Left lobe of liver (tissue), 2 donors: Measurements from ENCODE around the gene KCNQ1. TPM values are rescaled to one million over a fixed set of nuclear protein-coding genes. Genes with fewer than 3 reads are reported as not detected.

Experiments used
- ATAC-seq: fragments of 200-7000 bp; cut with Tn5 transposase; one replicate; pipeline ENCODE4 v1.9.1; 2020; ENCODE audit warnings: mild to moderate bottlenecking, moderate library complexity
- DNase-seq: peaks from one replicate; pipeline ENCODE4 v3.0.0-alpha.2; 2020; ENCODE audit warnings: low spot score
- total RNA-seq: library from RNA; stranded (reverse); gene quantifications from one replicate; pipeline ENCODE4 v1.2.1, GENCODE V29; 2021
- donor health status: DM: no; HTN: no; CAD: no; lungs with moderate emphysema.
- donor health status: DM: no; HTN: yes; CAD: no.

Gene KCNQ1
- total RNA-seq, 1 donor from 2014 or later: 2.1 TPM

DNA sequence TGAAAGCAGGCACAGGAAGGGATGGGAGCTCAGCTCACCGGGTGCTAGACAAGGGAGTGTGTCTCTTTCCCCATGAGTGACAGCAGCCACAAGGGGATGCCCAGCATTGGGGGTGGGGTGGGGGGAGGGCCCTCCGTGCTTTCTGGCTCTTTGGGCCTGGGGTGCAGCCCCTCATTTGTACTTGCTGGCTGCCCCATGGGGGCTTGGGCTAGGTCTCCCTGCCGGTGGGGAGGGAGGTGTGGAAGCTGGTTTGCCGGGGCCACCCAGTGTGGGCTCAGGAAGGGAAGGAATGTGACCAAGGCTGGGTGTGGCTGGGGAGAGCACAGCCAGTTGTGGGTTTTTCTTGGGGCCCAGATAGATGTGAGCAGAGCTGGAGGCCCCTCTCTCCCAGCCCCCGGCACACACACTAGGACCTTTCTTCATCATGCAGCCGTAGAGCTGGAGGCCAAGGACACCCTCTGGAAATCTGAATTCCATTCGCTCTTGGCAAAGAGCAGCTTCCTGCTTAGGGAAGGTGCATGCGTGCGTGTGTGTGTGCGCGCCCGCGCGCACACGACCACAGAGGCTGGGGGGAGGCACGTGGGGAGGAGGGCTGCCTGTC lies 229.2 kb downstream of the KCNQ1 start:
- no peak for ATAC-seq
- DNase-seq: no peak

DNA sequence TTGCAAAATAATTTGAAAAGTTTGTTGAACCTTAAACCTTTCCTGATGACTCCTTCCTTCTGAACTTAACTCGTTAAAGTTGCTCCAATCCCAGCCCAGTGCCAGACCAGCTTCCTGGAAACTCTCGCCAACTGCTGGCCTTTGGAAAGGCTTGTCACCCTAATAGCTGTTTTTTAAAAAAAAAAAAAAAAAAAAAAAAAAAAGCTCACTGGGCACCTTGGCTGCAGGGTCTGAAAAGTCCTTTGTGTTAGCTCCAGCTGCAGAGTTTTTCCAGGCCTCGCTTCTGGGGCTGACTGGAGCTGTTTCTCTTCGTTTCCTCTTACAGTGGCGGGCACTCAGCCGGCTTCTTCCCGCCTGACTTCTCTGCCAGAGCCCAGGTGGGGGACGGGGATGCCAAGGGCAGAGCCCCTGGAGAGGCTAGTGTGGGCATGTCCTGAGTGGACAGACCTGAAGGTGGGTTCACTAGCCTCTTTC lies 229.9 kb downstream of the KCNQ1 start:
- ATAC-seq (no peak), DNase-seq (no peak)

DNA sequence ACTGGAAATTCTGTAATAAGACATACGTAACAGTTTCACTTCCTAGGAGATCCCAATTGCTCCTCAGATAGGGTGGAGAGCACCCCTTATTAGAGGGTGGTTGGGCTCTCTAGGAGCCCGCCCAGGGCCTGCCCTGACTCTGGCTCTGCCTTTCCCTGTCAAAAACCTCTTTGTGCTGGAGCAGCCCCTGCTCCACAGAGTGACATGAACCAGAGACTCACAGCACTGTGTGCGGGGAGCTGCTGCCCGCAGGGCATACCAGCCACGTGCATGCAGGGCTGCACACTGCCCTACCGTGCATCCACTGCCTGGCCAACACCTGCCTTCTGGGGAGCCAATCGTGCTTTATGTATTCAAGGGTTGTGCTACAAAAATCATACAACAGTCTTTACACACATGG lies 230.7 kb downstream of the KCNQ1 start:
- DNase-seq (no peak), ATAC-seq (no peak)

DNA sequence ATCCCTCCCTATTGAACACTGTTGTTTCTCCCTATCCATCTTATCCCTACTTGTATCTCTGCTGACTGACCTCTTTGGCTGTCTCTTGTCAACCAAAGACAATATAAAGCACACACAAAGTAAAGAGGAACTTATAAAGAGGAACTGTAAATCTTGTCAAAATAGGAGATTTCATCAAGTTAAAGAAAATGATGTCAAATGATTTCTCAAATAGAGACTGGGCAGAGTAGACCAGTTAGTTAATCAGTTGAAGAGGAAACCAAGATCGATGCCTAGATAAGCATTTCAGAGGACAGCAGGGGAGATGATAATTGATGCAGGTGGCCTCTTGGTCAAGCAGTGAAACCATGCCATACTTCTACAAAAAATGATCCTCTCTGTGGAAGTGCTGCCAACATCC lies 232.3 kb downstream of the KCNQ1 start:
- no peak for DNase-seq
- ATAC-seq: no peak

DNA sequence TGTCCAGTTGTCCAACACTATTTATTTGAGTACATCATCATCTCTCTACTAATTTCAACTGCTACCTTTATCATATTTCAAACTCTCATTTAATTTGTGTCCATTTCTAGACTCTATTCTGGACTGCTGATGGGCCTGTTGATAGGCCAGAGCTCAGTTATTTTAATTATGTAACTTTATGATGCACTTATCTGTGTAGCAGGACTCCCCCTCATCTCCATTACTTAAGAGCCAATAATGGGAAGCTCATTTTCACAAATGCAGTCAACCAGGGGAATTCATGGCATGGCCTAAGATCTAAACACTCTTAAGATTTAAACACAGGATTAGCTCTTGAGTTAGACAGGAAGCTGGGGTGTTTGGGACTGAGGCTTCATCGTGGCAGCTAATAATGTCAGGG lies 233.6 kb downstream of the KCNQ1 start:
- DNase-seq: no peak
- no peak for ATAC-seq

DNA sequence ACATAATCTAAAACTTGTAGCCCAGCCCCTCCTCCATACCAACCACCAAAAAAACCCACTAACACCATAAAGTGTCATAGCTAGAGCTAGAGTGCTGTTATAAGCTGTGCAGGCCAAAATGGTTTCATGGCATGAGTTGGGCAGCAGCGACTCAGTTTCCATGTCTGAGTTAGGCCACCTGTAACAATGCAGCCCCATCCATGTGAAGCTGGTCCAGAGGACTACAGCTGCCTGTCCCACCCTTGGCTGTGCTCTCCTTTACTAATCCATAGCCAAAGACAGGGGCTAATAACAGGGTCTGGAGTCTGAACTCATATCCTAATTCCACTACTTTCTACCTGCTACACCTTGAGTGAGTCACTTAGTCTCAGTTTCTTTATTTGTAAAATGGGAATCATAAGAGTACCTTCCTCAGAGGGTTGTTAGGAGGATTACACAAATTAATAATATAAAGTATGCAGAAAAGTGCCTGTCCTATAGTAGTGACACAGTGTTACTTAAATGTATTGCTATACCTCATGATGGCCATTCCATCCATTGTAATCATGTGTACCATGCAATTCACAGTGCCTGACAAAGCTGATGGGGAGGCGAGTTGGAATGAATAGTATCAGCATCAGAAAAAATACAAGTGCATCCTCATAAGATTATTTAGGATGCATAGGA lies 234.3 kb downstream of the KCNQ1 start:
- no peak for ATAC-seq
- DNase-seq: no peak

DNA sequence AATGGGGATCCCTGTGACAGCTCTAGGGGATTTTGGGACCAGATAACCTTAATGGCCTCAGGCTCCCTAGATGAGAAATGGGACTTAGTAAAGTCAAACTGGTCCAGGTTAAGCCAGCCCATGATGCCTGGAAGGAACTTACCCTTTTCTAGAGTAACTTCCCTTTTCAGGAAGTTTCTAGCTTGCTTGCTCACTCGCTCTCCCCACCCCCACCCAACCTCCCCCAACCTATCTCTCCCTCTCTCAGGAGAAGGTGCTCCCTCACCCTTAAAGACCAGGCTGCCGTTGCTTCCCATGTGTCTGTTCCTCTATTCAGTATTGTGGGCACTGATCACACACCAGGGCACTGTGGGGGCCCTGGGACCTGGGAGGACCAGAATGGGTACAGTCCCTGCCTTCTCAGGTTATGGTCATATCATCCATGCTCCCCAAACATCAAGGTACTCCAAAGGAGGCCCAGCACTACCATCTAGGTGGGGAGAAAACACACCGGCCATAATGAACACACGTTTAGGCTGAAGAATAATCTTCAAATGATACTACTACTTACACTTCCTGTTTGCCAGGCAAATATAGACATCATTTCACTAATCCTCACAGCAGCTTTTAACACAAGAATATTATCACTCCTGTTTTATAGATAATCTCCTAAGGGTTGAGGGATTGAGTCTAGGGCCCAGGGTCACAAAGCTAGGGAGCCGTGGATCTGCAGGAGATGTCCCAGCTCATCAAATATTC lies 236.8 kb downstream of the KCNQ1 start:
- DNase-seq (peak; percentile 29), ATAC-seq (no peak)

DNA sequence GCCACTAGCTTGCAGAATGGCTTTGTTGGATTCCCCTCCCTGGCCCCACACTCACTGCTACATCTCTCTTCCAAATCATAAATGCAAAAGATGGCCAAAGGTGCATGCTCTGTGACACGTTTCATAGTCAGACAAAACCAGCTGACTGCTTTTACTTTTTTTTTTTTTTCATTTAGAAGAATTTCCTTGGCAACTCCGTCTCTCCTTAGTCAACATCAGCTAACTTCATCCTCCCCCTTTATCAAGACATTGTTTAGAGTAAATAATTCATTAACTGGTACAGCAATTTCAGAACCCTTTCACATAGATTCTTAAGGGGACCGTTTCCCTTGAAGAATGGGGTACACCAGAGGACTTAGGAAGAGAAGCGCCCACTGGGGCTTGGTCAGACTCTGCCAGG lies 239.0 kb downstream of the KCNQ1 start:
- DNase-seq (no peak), ATAC-seq (no peak)

DNA sequence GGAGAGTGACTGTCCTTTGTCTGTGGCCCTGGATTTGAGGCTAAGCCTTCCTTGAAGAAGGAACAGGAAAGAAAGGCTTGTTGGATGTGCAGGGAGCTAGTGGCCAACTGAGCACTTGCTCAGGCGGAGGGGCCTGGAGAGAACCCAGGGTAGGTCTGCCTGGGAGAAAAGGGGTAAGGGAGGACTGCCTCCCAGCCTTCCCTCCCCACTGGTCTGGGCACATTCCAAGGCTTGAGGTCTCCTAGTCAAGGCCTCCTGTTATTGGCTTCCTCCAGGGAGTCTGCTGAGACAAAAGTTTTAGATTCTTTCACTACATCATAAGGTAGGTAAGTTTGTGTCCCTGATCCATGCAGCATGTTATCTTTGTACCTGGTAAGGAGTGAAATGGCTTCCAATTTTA lies 239.8 kb downstream of the KCNQ1 start:
- no peak for DNase-seq
- no peak for ATAC-seq

DNA sequence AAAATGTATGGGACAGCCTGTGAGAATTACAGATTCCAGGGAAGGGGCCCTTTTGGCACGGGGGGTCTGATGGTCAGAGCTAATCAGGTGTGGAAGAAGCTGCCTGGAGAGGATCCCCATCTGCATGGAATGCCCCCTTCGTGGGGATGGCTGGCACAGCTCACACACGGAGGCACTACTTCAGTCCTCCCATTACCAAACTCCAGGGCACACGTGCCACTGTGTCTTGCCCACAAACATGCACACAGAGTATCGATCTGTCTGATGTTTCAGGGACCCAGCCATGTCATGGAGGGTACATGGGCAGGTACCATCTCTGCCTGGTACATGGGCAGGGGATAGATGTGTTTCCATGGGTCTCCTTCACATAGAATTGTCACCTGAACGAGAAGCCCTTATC lies 240.2 kb downstream of the KCNQ1 start:
- ATAC-seq (no peak), DNase-seq (no peak)

DNA sequence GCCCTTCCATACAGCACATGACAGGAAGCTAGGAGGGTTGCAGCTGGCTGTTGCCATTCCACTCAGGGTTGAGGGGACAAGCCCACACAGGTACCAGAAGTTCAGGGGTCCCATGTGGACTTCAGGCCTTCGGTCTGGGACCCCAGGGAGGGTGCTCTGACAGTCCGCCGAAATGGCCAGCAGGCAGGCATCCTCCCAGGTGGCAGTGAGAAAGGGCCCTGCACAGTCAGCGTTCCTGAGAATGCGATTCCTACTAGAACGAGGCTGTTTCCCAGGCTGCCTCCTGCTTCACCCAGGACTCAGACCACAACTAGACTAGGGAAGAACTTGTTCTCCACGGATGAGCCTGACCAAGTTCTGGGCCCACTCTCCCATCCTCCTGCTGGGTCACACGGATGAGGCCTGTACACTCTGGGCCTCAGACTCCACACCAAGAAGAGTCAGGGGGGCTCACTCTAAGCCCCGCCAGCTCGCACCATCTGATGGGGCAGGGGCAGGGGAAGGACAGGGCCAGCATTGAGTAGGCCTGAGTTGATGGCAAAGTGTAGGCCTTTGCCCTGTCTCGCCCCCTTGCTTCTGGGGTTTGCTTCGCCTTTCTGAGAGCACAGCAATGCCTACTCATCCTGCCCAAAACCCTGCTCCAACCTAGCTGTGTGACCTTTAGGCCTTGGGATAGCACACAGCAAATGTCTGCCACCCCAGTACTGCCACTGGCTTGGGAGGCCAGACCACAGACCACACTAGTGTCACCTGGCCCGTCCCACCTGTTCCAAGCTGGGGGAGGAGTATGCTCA lies 241.0 kb downstream of the KCNQ1 start:
- ATAC-seq (no peak), DNase-seq (no peak)

DNA sequence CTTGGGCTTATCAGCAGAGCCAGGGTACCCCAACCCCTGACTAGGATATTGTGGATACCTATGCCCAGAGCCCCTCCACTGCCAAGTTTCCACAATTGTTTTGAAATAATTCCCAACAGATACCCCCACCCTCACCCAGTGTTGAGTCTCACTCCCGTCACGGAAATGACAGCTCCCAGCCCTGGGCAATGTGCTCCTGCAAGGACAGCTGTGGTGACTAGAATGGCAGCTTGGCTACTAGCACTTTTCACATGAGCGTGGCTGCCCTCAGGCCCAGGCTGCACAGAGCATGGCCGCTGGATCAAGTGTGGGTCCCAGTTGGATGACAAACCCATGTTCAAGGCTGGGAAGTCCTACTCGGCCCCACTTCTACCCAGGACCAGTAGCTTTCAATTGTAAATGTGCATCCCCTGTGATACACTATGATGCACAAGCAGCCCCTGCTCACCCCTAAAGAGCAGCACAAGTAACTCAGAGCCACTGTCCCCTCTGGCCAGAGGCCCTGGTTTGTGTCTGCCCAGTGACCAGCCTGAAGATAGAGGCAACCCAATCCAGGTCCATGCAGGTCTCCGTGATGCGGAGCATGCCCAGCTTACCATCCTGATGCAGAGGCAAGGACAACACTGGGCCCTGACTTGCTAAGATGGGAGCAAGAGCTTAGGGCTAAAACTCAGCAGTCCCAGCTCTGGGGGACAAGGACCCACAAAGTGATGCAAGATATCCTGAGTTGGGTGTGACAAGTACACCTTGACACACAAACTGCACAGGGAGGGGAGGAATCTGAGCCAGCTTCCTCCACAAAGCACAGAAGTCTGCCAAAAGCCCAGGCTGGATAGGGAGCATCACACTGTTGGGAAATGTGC lies 241.8 kb downstream of the KCNQ1 start:
- DNase-seq (no peak), ATAC-seq (no peak)

DNA sequence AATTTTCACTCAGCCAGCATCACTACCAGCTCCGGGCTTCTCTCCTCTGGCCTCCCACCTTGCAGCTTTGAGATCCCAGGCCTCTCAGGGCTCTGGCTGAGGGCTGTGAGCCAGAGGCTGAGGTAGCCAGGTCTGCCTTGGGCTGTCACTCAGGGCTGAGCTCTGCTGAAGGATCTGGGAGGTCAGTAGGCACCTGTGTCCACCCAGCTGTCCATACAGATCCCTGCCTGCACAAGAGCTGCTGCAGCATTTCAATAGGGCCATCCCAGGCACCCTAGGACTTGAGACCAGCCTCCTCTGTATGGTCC lies 242.4 kb downstream of the KCNQ1 start:
- DNase-seq (no peak), ATAC-seq (no peak)

DNA sequence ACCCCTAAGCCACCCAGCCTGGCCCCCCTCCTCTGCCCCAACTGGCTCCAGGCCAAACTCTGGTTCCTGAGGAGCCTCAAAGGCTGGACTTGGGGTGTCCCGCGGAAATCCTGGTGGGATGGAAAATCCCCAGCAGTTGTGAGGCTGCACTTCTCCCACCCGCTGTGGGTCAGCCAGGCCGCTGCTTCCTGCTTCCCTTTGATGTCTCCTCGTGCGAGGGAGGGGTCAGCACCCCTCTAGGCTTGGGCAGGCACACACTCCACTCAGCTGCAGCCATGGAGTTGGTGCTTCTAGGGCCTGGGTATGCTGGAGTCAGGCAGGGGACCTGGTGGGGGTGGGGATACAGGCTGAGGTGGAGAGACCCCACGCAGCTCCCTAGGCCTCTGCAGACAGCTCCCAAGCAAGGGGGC lies 243.0 kb downstream of the KCNQ1 start:
- ATAC-seq: no peak
- no peak for DNase-seq

DNA sequence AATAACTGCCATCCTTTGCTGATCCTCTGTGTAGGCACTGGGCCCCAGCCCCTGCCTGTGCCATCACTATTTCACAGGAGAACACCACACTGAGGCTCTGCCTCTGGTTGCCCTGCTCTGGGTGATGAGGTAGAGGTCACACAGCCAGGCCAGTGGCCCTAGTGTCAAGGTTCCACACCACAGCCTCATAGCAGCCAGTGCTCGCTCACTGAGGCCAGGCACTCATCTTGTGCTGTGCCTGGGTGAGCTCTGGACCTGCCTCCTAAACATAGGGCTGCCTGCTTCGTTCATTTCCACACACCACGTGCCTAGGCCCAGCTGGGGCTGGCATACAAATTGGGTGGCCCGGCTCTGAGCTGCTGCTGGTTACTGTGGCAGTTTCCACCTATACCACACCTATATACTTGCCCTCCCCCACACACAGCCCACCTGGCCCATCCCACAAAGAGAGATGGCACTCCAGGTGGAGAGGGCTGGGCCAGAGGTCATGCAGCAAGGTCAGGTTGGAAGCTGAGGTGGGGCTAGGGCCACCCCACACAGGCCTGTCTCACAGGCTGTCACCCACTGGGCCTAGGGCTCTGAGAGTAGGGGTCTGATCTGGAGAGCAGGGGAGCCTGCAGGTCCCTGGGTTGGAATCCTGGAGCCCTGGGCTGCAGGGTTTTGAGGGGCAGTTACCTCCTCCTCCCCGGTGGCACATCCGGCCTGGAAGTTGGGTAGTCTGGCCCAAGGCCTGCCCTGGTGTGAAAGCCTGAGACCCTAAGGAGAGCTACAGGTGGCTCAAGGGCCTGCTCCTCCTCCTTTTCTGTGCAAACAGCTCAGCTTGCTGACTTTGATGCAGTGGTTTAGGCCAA lies 243.8 kb downstream of the KCNQ1 start:
- DNase-seq: no peak
- no peak for ATAC-seq

DNA sequence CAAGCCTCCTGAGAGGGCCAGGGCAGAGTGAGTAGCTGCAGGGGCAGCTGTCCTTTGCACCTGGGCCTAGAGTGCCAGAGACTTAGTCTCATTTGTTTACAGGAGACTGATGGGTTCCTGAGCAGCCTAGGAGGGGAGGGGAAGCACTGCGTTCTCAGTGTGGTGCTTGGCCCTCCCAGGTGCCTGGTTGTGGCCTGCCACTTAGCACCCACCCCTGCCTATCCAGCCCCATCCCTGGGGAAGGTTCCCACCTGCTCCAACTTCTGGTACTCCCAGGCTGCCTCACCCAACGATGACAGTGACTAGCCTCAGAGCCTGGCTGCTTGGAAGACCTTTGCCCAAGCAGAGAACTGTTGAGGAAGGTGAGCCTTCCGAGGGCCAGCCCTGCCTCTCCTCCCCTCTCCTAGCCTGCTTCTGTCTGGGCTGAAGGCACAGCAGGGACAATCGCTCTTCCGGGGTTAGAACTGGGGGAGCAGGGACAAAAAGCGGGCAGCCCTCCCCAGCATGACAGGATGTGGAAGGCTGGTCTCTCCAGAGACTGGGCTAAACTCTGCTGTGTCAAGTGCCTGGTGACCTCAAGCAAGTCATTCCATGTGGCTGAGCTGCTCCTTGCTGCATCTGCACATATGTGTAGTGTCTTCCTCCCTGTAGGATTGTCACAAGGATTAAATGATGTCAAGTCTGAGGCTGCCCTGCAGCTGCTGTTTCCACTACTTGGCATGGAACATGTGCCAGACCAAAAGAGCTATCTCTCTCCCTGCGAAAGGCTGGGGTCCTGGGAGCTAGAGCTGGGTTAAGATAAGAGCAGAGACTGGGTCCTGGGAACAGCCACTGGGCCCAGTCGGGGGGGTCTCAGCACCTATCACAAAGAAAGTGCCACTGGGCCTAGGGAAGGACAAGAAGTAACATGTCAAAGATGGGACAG lies 245.1 kb downstream of the KCNQ1 start:
- ATAC-seq: peak; percentile 32
- no peak for DNase-seq

DNA sequence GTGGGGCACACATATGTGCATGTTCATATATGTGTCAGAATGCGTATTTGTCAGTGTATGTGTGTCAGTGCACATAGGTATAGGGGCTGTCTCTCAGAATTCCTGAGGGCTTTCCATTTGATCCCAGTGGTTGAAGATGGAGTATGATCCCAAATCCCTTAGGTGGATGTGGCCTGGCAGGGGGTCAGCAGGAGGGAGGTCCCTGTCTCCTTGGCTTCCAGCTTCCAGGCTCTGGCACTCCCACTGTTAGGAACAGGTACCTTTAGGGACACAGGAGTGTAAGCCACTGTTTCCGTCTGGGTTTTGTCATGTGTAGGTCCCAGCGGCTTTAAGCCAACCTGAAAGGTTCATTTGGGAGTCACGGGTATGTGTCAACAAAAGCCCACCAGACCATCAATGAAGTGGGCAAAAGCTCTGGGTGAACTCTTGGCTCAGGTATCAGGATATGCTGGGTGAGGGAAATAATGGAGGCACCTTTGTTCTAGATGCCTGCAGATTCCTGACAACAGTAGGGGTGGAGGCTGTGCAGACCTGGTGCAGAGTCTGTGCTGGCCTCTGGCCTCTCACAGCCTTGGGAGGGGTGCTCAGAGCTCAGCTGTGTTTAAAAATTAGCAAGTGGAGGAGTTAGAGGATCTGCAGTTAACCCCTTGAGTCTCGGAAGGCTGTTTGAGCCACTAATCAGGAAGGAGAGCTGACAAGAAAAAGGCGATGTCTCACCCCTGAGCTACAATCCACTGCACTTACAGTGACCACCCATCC lies 246.0 kb downstream of the KCNQ1 start:
- ATAC-seq: no peak
- DNase-seq: no peak

DNA sequence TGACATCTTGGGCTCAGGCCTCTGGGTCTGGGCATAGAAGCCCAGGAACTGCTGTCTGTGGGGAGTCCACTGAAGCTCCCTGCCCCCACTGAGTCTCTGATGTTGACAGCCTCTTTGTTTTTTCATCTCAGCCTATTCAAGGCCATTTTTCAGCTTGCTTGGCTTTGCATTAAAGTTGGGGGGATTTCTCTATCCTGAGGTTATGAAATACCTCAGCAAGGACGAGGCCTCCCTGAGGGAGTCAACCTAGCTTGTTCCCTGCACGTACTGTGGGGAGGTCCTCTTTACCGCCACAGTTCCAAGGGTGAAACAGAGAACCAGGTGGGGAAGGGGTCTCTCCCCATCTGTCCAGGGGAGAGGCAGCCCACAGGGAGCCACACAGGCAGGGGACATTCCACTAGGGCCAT lies 246.6 kb downstream of the KCNQ1 start:
- no peak for DNase-seq
- no peak for ATAC-seq
